Kidney (tissue), 14 donors: Measurements from ENCODE around the gene APC2. TPM values are rescaled to one million over a fixed set of nuclear protein-coding genes. Genes with fewer than 3 reads are reported as not detected.

ENCODE experiments used
- DNase-seq, 5 donors: peaks; one replicate each; pipeline ENCODE4 v3.0.0-alpha.2; 2013 to 2020
- FAIRE-seq: peaks from 2 replicates; lab custom pipeline; 2012; peaks lifted over from hg19 to GRCh38; lab: Jason Lieb, UNC
- H3K27ac ChIP-seq, 2 donors: one replicate each; pipeline ENCODE4 v1.7.0; 2013; ENCODE audit warnings: low read depth in 2 of 2, low read length in 2 of 2, inconsistent platforms in 1 of 2
- H3K27me3 ChIP-seq: one replicate; pipeline ENCODE4 v1.7.1; 2013; ENCODE audit warnings: low read length, inconsistent platforms; ENCODE audit not compliant: control insufficient read depth, insufficient read depth
- H3K36me3 ChIP-seq, 3 donors: one replicate each; pipeline versions ENCODE4 v1.7.0 to v1.7.1; 2013; ENCODE audit warnings: low read length in 3 of 3, control low read depth in 1 of 3, inconsistent platforms in 1 of 3; ENCODE audit not compliant: insufficient read depth in 3 of 3, control insufficient read depth in 2 of 3
- H3K4me1 ChIP-seq, 3 donors: one replicate each; pipeline versions ENCODE4 v1.7.0 to v1.7.1; 2013; ENCODE audit warnings: low read length in 3 of 3, inconsistent platforms in 1 of 3, low read depth in 1 of 3; ENCODE audit not compliant: control insufficient read depth in 2 of 3, insufficient read depth in 2 of 3
- H3K4me3 ChIP-seq, 3 donors: one replicate each; pipeline versions ENCODE4 v1.7.0 to v1.8.1; 2013; ENCODE audit warnings: low read length in 3 of 3, control low read depth in 1 of 3, inconsistent platforms in 1 of 3
- H3K9ac ChIP-seq, 3 donors: one replicate each; pipeline versions ENCODE4 v1.7.0 to v1.7.1; 2013; ENCODE audit warnings: low read length in 3 of 3, control low read depth in 1 of 3, inconsistent platforms in 1 of 3
- H3K9me3 ChIP-seq, 3 donors: one replicate each; pipeline versions ENCODE4 v1.7.0 to v1.7.1; 2013; ENCODE audit warnings: low read length in 3 of 3, control low read depth in 1 of 3, inconsistent platforms in 1 of 3; ENCODE audit not compliant: control insufficient read depth in 2 of 3, insufficient read depth in 1 of 3
- CTCF ChIP-seq: IDR thresholded peaks from 3 replicates; pipeline ENCODE4 v1.5.1; 2012; ENCODE audit warnings: mild to moderate bottlenecking, moderate library complexity, borderline replicate concordance; ENCODE audit not compliant: insufficient read depth; ENCODE audit errors: extremely low read depth
- intact Hi-C: fragments of 100-400 bp; cut with DNase I; formaldehyde crosslinking; loops from one replicate; pipeline ENCODE4 v1.11.1; 2022
- polyA plus RNA-seq: library from polyadenylated mRNA; stranded (reverse); fragments of 350-450 nt; fragmentation: Illumina TruSeq; extraction: RNeasy Lipid Tissue Mini Kit (QIAGEN cat#74804); gene quantifications from one replicate; pipeline ENCODE4 v1.2.3, GENCODE V29; 2014; ENCODE audit warnings: low read depth, low replicate concordance; ENCODE audit not compliant: insufficient read depth
- total RNA-seq: library from RNA; stranded (reverse); fragmentation: NEBNext Ultra II Directional; extraction: Animal tissue kit (Norgen Biotek cat#: 25700); gene quantifications from one replicate; pipeline ENCODE4 v1.2.1, GENCODE V29; 2021
- donor health status: control.
- donor health status: control.
- donor health status: control.
- donor health status: control.
- donor health status: control.
- donor health status: DM: yes; HTN: yes; CAD: no.
- donor health status: Normal renal cell carcinoma (clear cell type).

The APC2 gene
- total and polyA plus RNA-seq, 2 donors from 2014 or later: 0.25 TPM; not detected in 1

DNA sequence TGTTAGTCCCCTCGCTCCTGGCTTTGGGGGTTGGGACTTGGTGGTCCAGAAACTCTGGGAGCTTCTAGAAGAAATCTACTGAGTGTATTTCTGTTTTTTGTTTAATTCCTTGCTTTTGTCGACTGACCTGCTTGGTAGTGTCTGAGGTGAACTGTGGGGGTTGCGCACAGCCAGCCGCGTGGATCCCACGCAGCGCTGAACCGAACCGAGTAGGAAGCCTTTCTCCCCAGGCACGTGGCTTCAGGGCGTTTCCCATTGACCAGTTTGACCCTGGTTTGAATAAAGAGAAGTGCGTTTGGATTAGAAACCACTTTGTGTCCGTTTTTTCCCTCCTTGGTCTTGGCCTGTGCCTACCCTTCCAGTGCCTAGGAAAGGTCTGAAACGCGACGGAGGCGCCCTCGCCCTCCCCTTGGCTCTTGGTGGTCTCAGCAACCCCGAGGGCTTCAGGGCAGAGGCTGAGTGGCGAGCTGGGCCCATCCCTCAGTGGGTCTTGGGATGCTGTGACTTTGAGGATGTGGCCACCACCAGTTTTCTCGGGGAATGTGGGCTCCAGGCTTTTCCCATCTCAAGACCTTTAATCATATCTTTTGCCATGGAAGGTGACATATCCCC lies 14.4 kb upstream of the APC2 start:
- FAIRE-seq: no peak

GRCh38 chr19:1437609-1438008 lies 12.3 kb upstream of the APC2 start:
- intact Hi-C loops: no loop called here
- FAIRE-seq (no peak), DNase-seq (no peak)
- H3K27ac ChIP-seq: no peak overlapping the region
- H3K27me3 ChIP-seq: no peaks in the 10 kb centered on the region
- no peak for TF ChIP-seq CTCF
- H3K4me1 ChIP-seq: peaks cover 0 to 12% (median 3%) of the 10 kb centered on the region in 3 donors
- H3K9ac ChIP-seq: peak overlapping the region in 1 of 3 donors; percentile 46
- peaks cover 2 to 25% (median 14%) of the 10 kb centered on the region in 3 donors for H3K36me3 ChIP-seq
- H3K9me3 ChIP-seq: no peaks in the 10 kb centered on the region
- H3K4me3 ChIP-seq: peak overlapping the region in 1 of 3 donors; percentile 86

More for the DNA sequence above, 14.4 kb upstream of the APC2 start:
- Histone ChIP-seq H3K4me3 (no peak overlapping the region), H3K36me3 (peaks cover 1 to 17% (median 12%) of the 10 kb centered on the region in 3 donors), H3K9me3 (no peaks in the 10 kb centered on the region), H3K27me3 (no peaks in the 10 kb centered on the region), H3K27ac (no peak overlapping the region), H3K4me1 (peaks cover 0 to 11% (median 3%) of the 10 kb centered on the region in 3 donors), H3K9ac (no peak overlapping the region)
- DNase-seq: no peak
- no peak for TF ChIP-seq CTCF
- intact Hi-C loops: no loop called here

GRCh38 chr19:1438035-1438932 lies 11.6 kb upstream of the APC2 start, which contains the start of gene RPS15:
TSS of gene RPS15 (plus strand) at chr19:1438396. CDS start at chr19:1438426, 30 bp downstream.
- peak; percentile 98 for TF ChIP-seq CTCF
- DNase-seq (peak; percentile 96 to 98 (median 97)), FAIRE-seq (no peak)
- Histone ChIP-seq H3K4me3 (peak within 1 kb of the TSS; percentile 68 to 86 (median 82)), H3K4me1 (peaks cover 0 to 12% (median 3%) of the 10 kb centered on the region in 3 donors), H3K9me3 (no peaks in the 10 kb centered on the region), H3K27ac (peak within 1 kb of the TSS; percentile 80 to 91), H3K9ac (peak within 1 kb of the TSS; percentile 43 to 89 (median 60)), H3K27me3 (no peaks in the 10 kb centered on the region), H3K36me3 (peaks cover 2 to 21% (median 14%) of the 10 kb centered on the region in 3 donors)
- intact Hi-C loops: no loop called here
